Cardiac fibroblast (primary cell): Measurements from ENCODE around the gene TTLL11.

Experiments
- DNase-seq, 2 donors: peaks; one replicate each; pipeline versions ENCODE4 v3.0.0 to v3.0.0-alpha.2; 2010; ENCODE audit warnings: low read depth in 2 of 2
- H3K4me3 ChIP-seq, 2 donors: replicated peaks in 1 of 2; 1 replicate in 1 of 2; 2 replicates in 1 of 2; pipeline ENCODE4 v1.5.1; 2011; ENCODE audit warnings: low read depth in 2 of 2, low read length in 2 of 2, mild to moderate bottlenecking in 2 of 2, moderate library complexity in 1 of 2
- CTCF ChIP-seq: IDR thresholded peaks from one replicate; pipeline ENCODE4 v1.5.1; 2011; ENCODE audit warnings: low read depth, mild to moderate bottlenecking, low read length, inconsistent platforms

Gene TTLL11

GRCh38 chr9:121821326-121821725 lies 271.8 kb downstream of the TTLL11 start:
- no peak overlapping the region for H3K4me3 ChIP-seq
- DNase-seq, result no peak

GRCh38 chr9:121820286-121821005 lies 272.7 kb downstream of the TTLL11 start:
- no peak for TF ChIP-seq CTCF

More at GRCh38 chr9:121821326-121821725, 271.8 kb downstream of the TTLL11 start:
- TF ChIP-seq CTCF, result no peak

GRCh38 chr9:121819428-121820231 lies 273.5 kb downstream of the TTLL11 start:
- DNase-seq, result peak in 1 of 2 donors; percentile 10
- TF ChIP-seq CTCF, result no peak
- H3K4me3 ChIP-seq, result no peak overlapping the region

More at GRCh38 chr9:121820286-121821005, 272.7 kb downstream of the TTLL11 start:
- no peak for DNase-seq
- H3K4me3 ChIP-seq, result no peak overlapping the region

GRCh38 chr9:121818841-121819427 lies 274.2 kb downstream of the TTLL11 start:
- no peak overlapping the region for H3K4me3 ChIP-seq
- DNase-seq, result no peak
- no peak for TF ChIP-seq CTCF

- DNase-seq, result no peak
- no peak overlapping the region for H3K4me3 ChIP-seq
- TF ChIP-seq CTCF, result no peak
These were observed 275.0 kb downstream of the TTLL11 start for GRCh38 chr9:121818016-121818661.

GRCh38 chr9:121817476-121817875 lies 275.6 kb downstream of the TTLL11 start:
- DNase-seq, result no peak
- TF ChIP-seq CTCF, result no peak

More at GRCh38 chr9:121817476-121817875, 275.6 kb downstream of the TTLL11 start:
- no peak overlapping the region for H3K4me3 ChIP-seq
